ENCODE measurements around the gene PTPRQ.

PTPRQ gene

GRCh38 chr12:80690090-80690489 lies 246.1 kb downstream of the PTPRQ start:
- TF ChIP-seq SNAI2 (CRISPR knock-in tag; IDR thresholded peaks at IDR 0.05) (no peak), ZNF70 (CRISPR knock-in tag; IDR thresholded peaks at IDR 0.05) (no peak), RARB (CRISPR knock-in tag; IDR thresholded peaks at IDR 0.05) (no peak), CSDC2 (CRISPR knock-in tag; IDR thresholded peaks at IDR 0.05) (no peak), GLIS3 (CRISPR knock-in tag; IDR thresholded peaks at IDR 0.05) (no peak), ZNF565 (CRISPR knock-in tag; conservative IDR thresholded peaks at IDR 0.05; ENCODE audit: low read depth) (no peak), ESRRG (CRISPR knock-in tag; IDR thresholded peaks at IDR 0.05) (no peak), ZC3H10 (CRISPR knock-in tag; IDR thresholded peaks at IDR 0.05) (no peak)
- TF ChIP-seq, protein P1, sequence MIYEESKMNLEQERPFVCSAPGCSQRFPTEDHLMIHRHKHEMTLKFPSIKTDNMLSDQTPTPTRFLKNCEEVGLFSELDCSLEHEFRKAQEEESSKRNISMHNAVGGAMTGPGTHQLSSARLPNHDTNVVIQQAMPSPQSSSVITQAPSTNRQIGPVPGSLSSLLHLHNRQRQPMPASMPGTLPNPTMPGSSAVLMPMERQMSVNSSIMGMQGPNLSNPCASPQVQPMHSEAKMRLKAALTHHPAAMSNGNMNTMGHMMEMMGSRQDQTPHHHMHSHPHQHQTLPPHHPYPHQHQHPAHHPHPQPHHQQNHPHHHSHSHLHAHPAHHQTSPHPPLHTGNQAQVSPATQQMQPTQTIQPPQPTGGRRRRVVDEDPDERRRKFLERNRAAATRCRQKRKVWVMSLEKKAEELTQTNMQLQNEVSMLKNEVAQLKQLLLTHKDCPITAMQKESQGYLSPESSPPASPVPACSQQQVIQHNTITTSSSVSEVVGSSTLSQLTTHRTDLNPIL (CRISPR knock-in tag; IDR thresholded peaks at IDR 0.05; ENCODE audit: low read depth), result no peak
- ATAC-seq, result no peak

GRCh38 chr12:80690513-80690912 lies 246.5 kb downstream of the PTPRQ start:
- ATAC-seq, result no peak
- TF ChIP-seq, protein P2, sequence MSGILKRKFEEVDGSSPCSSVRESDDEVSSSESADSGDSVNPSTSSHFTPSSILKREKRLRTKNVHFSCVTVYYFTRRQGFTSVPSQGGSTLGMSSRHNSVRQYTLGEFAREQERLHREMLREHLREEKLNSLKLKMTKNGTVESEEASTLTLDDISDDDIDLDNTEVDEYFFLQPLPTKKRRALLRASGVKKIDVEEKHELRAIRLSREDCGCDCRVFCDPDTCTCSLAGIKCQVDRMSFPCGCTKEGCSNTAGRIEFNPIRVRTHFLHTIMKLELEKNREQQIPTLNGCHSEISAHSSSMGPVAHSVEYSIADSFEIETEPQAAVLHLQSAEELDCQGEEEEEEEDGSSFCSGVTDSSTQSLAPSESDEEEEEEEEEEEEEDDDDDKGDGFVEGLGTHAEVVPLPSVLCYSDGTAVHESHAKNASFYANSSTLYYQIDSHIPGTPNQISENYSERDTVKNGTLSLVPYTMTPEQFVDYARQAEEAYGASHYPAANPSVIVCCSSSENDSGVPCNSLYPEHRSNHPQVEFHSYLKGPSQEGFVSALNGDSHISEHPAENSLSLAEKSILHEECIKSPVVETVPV (CRISPR knock-in tag; IDR thresholded peaks at IDR 0.05), result no peak
- no peak for TF ChIP-seq ZFP30 (CRISPR knock-in tag; IDR thresholded peaks at IDR 0.05)
- TF ChIP-seq ZNF565 (CRISPR knock-in tag; conservative IDR thresholded peaks at IDR 0.05; ENCODE audit: low read depth), result no peak
- TF ChIP-seq ZNF70 (CRISPR knock-in tag; IDR thresholded peaks at IDR 0.05), result no peak
- no peak for TF ChIP-seq ARNTL (CRISPR knock-in tag; IDR thresholded peaks at IDR 0.05; ENCODE audit: borderline replicate concordance, low read depth)
- no peak for TF ChIP-seq RARB (CRISPR knock-in tag; IDR thresholded peaks at IDR 0.05)
- TF ChIP-seq ZC3H10 (CRISPR knock-in tag; IDR thresholded peaks at IDR 0.05), result no peak

- TF ChIP-seq, protein P3, sequence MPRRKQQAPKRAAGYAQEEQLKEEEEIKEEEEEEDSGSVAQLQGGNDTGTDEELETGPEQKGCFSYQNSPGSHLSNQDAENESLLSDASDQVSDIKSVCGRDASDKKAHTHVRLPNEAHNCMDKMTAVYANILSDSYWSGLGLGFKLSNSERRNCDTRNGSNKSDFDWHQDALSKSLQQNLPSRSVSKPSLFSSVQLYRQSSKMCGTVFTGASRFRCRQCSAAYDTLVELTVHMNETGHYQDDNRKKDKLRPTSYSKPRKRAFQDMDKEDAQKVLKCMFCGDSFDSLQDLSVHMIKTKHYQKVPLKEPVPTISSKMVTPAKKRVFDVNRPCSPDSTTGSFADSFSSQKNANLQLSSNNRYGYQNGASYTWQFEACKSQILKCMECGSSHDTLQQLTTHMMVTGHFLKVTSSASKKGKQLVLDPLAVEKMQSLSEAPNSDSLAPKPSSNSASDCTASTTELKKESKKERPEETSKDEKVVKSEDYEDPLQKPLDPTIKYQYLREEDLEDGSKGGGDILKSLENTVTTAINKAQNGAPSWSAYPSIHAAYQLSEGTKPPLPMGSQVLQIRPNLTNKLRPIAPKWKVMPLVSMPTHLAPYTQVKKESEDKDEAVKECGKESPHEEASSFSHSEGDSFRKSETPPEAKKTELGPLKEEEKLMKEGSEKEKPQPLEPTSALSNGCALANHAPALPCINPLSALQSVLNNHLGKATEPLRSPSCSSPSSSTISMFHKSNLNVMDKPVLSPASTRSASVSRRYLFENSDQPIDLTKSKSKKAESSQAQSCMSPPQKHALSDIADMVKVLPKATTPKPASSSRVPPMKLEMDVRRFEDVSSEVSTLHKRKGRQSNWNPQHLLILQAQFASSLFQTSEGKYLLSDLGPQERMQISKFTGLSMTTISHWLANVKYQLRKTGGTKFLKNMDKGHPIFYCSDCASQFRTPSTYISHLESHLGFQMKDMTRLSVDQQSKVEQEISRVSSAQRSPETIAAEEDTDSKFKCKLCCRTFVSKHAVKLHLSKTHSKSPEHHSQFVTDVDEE (CRISPR knock-in tag; IDR thresholded peaks at IDR 0.05), result no peak
- TF ChIP-seq ISL1 (CRISPR knock-in tag; IDR thresholded peaks at IDR 0.05) (no peak), TCF4 (CRISPR knock-in tag; IDR thresholded peaks at IDR 0.05; ENCODE audit: borderline replicate concordance) (no peak), ZNF70 (CRISPR knock-in tag; IDR thresholded peaks at IDR 0.05) (no peak), ZC3H10 (CRISPR knock-in tag; IDR thresholded peaks at IDR 0.05) (no peak), CSDC2 (CRISPR knock-in tag; IDR thresholded peaks at IDR 0.05) (no peak), PPARA (CRISPR knock-in tag; IDR thresholded peaks at IDR 0.05; ENCODE audit: borderline replicate concordance) (no peak), SNAI2 (CRISPR knock-in tag; IDR thresholded peaks at IDR 0.05) (no peak), ESRRG (CRISPR knock-in tag; IDR thresholded peaks at IDR 0.05) (no peak), GLIS3 (CRISPR knock-in tag; IDR thresholded peaks at IDR 0.05) (no peak), TOX (CRISPR knock-in tag; IDR thresholded peaks at IDR 0.05; ENCODE audit: borderline replicate concordance) (no peak), OSR1 (CRISPR knock-in tag; IDR thresholded peaks at IDR 0.05) (no peak), ZFP3 (CRISPR knock-in tag; IDR thresholded peaks at IDR 0.05) (no peak), PATZ1 (CRISPR knock-in tag; IDR thresholded peaks at IDR 0.05; ENCODE audit: borderline replicate concordance) (no peak), ARNTL (CRISPR knock-in tag; IDR thresholded peaks at IDR 0.05; ENCODE audit: borderline replicate concordance, low read depth) (no peak), RARB (CRISPR knock-in tag; IDR thresholded peaks at IDR 0.05) (no peak), ZNF565 (CRISPR knock-in tag; conservative IDR thresholded peaks at IDR 0.05; ENCODE audit: low read depth) (no peak)
- TF ChIP-seq, protein P2 (CRISPR knock-in tag; IDR thresholded peaks at IDR 0.05), result no peak
- TF ChIP-seq, protein P1 (CRISPR knock-in tag; IDR thresholded peaks at IDR 0.05; ENCODE audit: low read depth), result no peak
- no peak for ATAC-seq
These were observed 248.1 kb downstream of the PTPRQ start for GRCh38 chr12:80692114-80692513.
